HG03469 (cell line): ENCODE measurements around the gene ACP2.

Experiments used
- ATAC-seq: cut with Tn5 transposase; IDR thresholded peaks from one replicate; pipeline ENCODE4 v1.9.1; 2021; ENCODE audit warnings: mild to moderate bottlenecking, moderate library complexity, moderate number of reproducible peaks; ENCODE audit not compliant: unreplicated experiment

ACP2 gene, protein sequence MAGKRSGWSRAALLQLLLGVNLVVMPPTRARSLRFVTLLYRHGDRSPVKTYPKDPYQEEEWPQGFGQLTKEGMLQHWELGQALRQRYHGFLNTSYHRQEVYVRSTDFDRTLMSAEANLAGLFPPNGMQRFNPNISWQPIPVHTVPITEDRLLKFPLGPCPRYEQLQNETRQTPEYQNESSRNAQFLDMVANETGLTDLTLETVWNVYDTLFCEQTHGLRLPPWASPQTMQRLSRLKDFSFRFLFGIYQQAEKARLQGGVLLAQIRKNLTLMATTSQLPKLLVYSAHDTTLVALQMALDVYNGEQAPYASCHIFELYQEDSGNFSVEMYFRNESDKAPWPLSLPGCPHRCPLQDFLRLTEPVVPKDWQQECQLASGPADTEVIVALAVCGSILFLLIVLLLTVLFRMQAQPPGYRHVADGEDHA

GRCh38 chr11:47248664-47249377 is at the start of gene ACP2:
Gene ACP2 (minus strand): TSS chr11:47248814. CDS start chr11:47248789, 25 bp downstream.
- peak; percentile 81 for ATAC-seq

DNA sequence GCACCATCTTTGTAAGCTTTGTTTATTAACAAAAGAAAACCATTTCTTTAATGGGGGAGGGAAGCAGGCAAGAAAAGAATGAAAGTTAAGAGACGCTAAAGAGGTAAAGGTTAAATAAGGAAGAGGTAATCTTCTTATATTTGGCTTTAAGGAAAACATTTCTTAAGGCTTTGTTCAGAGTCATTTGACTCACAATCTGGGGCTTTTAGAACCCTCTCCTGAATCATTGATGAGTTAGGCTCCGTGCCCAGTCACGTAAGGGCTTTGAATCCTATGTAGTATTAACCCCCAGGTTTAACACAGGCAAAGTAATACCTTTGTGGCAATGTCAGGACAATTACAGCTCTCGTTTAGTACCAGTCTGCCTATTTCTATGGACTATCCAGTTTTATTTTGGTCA is 47.4 kb upstream of the ACP2 start:
- no peak for ATAC-seq

DNA sequence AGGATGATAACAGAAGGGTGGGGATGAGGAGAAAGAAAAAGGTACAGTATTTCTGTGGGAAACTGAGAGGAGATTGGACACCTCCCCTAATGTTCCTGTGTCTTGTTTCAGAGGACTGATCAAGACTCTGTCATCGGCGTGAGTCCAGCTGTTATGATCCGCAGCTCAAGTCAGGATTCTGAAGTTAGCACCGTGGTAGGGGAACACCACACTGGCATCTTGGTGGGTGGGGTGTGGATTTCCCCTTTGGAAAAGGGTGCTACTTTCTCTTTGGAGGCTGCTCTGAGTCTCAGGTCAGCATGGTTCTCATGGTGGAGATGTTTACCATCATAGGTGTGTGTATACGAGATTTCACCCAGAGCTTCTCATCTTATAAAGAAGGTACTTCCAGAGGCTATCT is 46.8 kb upstream of the ACP2 start:
- ATAC-seq: no peak

GRCh38 chr11:47289856-47290255 is 41.2 kb upstream of the ACP2 start:
- no peak for ATAC-seq

- no peak for ATAC-seq
Measured at GRCh38 chr11:47288066-47288465, 39.5 kb upstream of the ACP2 start.

GRCh38 chr11:47285969-47286770 is 37.6 kb upstream of the ACP2 start:
- ATAC-seq: no peak

DNA sequence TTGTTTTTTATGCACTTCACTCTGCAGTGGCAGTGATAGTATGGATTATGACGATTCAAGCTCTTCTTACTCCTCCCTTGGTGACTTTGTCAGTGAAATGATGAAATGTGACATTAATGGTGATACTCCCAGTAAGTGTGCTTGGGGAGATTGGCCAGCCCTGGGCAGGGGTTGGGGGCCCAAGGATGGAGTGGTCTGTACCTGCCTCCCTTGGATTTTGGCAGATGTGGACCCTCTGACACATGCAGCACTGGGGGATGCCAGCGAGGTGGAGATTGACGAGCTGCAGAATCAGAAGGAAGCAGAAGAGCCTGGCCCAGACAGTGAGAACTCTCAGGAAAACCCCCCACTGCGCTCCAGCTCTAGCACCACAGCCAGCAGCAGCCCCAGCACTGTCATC is 35.5 kb upstream of the ACP2 start:
- no peak for ATAC-seq

DNA sequence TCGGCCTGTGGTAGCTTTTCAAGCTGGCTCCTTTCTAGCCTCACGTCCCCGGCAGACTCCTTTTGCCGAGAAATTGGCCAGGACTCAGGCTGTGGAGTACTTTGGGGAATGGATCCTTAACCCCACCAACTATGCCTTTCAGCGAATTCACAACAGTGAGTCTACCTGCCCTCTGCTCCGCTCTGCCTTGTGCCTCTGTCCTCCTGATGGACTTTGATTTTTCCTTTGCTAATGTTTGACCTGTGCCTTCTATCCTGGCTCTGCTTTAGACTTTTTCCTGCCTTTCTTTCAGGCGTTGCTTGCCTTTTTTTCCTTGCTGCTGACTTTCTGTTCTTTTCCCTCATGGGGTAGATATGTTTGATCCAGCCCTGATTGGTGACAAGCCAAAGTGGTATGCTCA is 33.8 kb upstream of the ACP2 start:
- ATAC-seq: no peak

- ATAC-seq: no peak
Measured at GRCh38 chr11:47280860-47281259, 32.2 kb upstream of the ACP2 start.

GRCh38 chr11:47280099-47280498 is 31.5 kb upstream of the ACP2 start:
- no peak for ATAC-seq

DNA sequence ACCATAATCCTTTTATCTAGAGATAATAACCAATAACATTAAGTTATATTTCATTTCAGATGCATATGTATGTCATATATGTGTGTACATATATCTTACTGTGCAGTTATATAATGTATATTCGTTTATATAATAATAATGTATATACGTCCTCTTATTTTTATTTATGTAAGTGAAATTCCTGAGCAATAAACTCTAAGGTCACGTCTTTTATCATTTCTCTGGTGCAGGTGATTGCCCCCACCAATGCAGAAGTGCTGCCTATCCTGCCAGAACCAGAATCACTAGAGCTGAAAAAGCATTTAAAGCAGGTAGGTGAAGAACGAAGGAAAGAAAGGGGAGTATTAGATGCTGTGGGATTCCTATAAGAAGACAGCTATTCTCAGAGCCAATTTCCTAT is 30.2 kb upstream of the ACP2 start:
- no peak for ATAC-seq

GRCh38 chr11:47278058-47278457 is 29.4 kb upstream of the ACP2 start:
- ATAC-seq: no peak

DNA sequence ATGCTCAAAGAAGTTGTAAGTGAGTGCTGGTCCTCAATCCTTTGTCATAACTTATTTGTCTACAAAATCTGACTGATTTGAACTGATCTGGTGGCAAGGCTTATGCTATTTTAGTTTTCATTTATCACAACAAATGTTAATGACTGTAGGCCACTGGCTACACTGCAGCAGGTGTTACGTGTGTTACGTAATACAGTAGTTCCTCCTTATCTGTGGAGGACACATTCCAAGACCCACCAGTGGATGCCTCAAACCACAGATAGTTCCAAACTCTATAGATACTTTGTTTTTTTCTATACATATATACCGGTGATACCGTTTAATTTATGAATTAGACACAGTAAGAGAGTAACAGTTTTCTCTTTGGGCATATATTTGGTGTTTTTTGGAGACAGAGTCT is 28.3 kb upstream of the ACP2 start:
- no peak for ATAC-seq

DNA sequence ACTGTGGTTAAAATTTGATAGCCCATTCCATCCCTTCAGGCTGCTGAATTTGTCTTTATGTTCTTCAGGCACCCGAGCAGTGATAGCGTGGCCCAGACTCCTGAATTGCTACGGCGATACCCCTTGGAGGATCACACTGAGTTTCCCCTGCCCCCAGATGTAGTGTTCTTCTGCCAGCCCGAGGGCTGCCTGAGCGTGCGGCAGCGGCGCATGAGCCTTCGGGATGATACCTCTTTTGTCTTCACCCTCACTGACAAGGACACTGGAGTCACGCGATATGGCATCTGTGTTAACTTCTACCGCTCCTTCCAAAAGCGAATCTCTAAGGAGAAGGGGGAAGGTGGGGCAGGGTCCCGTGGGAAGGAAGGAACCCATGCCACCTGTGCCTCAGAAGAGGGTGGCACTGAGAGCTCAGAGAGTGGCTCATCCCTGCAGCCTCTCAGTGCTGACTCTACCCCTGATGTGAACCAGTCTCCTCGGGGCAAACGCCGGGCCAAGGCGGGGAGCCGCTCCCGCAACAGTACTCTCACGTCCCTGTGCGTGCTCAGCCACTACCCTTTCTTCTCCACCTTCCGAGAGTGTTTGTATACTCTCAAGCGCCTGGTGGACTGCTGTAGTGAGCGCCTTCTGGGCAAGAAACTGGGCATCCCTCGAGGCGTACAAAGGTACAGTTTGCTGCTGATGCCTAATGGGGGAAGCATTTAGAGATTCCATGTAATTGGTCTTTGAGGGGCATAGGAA is 26.1 kb upstream of the ACP2 start:
- ATAC-seq: no peak

DNA sequence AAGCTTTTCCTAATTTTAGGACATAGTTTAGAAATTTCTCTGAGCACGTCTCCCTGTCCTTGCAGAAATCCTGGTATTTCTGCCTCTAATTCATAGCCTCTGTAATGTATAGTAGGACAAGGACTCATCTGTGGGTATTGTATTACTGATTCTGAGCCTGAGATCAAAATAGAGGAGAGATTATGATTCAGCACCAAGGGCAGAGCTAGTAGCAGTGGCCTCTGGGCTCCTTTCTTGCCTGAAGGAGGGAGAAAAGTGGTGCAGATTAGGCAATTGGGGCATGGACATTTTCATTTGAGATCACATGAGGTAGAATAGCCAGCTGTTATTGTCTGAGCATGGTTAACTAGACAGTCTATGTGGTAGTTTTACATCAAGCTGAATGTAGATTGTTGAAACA is 24.1 kb upstream of the ACP2 start:
- no peak for ATAC-seq

GRCh38 chr11:47271961-47272661 is 23.5 kb upstream of the ACP2 start:
- ATAC-seq: no peak

DNA sequence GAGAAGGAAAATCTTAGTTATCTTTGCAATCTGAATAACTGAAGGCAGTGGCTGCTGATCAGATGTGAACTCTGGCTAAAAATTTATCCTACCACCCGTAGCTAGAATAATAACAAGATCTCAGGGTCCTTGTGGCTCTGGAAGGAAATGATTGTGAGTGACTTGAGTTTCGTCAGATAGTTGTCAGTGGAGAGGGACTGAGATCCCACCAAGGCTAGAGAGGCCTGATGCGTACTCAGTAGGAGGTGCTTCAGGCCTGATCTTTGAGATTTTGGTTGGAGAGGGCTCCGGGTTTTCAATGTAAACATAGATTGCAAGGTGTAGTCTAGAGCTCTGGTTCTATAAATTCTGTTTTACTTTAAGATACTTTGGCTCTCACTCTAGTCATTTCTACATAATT is 22.7 kb upstream of the ACP2 start:
- no peak for ATAC-seq

GRCh38 chr11:47270331-47271271 is 22.0 kb upstream of the ACP2 start:
- ATAC-seq: no peak

DNA sequence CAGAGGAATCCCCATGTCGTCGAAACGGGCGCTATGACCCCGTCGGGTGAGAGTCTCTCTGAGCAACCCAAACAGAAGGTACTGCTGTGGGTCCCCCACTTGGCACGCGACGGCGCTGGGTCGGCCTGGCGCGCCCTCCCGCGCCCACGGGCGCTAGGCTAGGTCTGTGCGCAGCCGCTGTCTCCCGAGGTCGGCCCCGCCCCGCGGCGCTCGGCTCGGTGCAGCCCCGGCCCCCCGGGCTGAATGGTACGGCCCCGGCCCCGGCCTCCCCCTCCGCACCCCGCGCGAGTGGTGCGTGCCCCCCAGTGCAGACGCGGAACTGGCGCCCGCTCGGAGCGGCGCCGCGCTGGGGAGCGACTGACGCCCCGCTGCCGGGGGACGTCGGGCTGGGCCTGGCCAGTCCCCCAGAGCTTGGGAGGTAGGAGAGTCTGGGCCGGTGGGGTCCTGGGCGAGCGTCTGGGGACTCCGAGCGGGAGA is 21.3 kb upstream of the ACP2 start, which contains the start of gene MADD:
Gene MADD (plus strand): TSS at position 305 of the 477 bp plus-strand sequence.
- ATAC-seq: peak; percentile 62
